Esophagus squamous epithelium (tissue), 5 donors: Measurements from ENCODE around the gene LRRC34. TPM values are rescaled to one million over a fixed set of nuclear protein-coding genes. Genes with fewer than 3 reads are reported as not detected.

Experiments
- DNase-seq: peaks from one replicate; lab custom pipeline; 2025; lab: John Stamatoyannopoulos, UW
- H3K27ac ChIP-seq, 4 donors: fragments of 200-600 bp; sonication (generic); one replicate each; pipeline ENCODE4 v1.5.1; 2016 to 2019; ENCODE audit warnings: mild to moderate bottlenecking in 1 of 4
- H3K27me3 ChIP-seq, 4 donors: fragments of 200-600 bp; sonication (generic); 1 replicate in 3 of 4; 2 replicates in 1 of 4; pipeline versions ENCODE4 v1.5.1 to v1.6.0; 2017 to 2021; ENCODE audit warnings: antibody characterized with exemption in 1 of 4
- H3K36me3 ChIP-seq, 3 donors: fragments of 200-600 bp; sonication (generic); one replicate each; pipeline ENCODE4 v1.5.1; 2016 to 2019
- H3K4me1 ChIP-seq, 3 donors: fragments of 200-600 bp; sonication (generic); one replicate each; pipeline ENCODE4 v1.5.1; 2017 to 2019
- H3K4me3 ChIP-seq, 4 donors: fragments of 200-600 bp; sonication (generic); 1 replicate in 3 of 4; 2 replicates in 1 of 4; pipeline ENCODE4 v1.5.1; 2016 to 2019; ENCODE audit warnings: mild to moderate bottlenecking in 2 of 4, moderate library complexity in 1 of 4
- H3K9me3 ChIP-seq, 3 donors: fragments of 200-600 bp; sonication (generic); one replicate each; pipeline ENCODE4 v1.5.1; 2016 to 2019
- CTCF ChIP-seq, 6 experiments: fragments of 450-650 bp in 4 of 6; fragments of 200-600 bp in 2 of 6; sonication (generic) in 2 of 6; IDR thresholded peaks; one replicate each; pipeline ENCODE4 v1.5.1; 2016 to 2019; ENCODE audit warnings: antibody characterized with exemption in 6 of 6, mild to moderate bottlenecking in 4 of 6, moderate library complexity in 4 of 6
- POLR2A ChIP-seq, 4 donors: fragments of 450-650 bp; IDR thresholded peaks; one replicate each; pipeline ENCODE4 v1.6.1; 2017; ENCODE audit warnings: antibody characterized with exemption in 4 of 4, mild to moderate bottlenecking in 4 of 4, moderate library complexity in 3 of 4
- WGBS, 2 donors: methylation state at CpG; one replicate each; pipeline ENCODE4 v1.1.5; 2018; 5-methylcytosine and 5-hydroxymethylcytosine counted together
- intact Hi-C: fragments of 100-400 bp; cut with DNase I; formaldehyde crosslinking; loops from one replicate; pipeline ENCODE4 v1.15.0; 2022
- total RNA-seq, 4 donors: library from RNA; depleted of rRNA; stranded (reverse); fragments of >200 nt; gene quantifications; one replicate each; pipeline ENCODE4 v1.1.0, GENCODE V29; 2016
- donor health status: DM: yes; HTN: yes; CAD: no.

The LRRC34 gene
- total RNA-seq, 4 donors from 2014 or later, result 0.35 to 1.3 TPM; not detected in 2

DNA sequence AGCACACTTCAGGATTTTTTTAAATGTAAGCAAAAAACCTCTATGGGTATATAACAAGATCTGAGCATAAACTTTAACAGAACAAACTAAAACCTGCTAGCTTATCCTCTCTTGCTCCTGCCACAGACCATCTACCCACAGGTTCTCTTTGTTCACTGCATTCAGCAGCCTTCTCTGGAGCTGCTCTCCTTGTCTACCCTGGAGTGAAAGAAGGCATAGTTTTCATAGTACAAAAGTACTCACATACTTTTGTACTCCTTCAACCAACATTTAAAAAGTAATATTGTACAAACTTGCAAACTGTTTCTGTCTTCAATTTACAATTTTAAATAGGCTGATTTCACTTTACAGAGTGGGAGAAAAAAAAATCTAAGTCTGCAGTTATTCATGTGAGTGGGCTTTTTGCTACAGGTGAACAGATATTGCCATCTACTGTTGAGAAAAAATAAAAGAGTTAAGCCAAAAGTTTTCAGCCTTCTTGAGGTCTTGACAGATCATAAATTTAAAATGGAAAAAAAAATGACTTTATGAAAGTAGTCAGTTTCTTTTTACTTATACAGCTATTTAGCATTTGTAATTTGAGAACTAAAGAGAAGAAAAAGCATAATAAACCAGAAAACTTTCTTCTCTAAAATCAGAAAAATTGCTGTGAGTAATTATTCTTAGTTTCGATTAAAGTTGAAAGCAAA is 68.2 kb downstream of the LRRC34 start:
- intact Hi-C loops, result no loop called here
- Histone ChIP-seq H3K4me1 (peaks cover 0 to 14% (median 0%) of the 10 kb centered on the region in 3 donors), H3K27ac (no peak overlapping the region), H3K27me3 (peaks cover 0 to 13% (median 0%) of the 10 kb centered on the region in 4 donors), H3K36me3 (no peaks in the 10 kb centered on the region), H3K9me3 (no peaks in the 10 kb centered on the region), H3K4me3 (no peak overlapping the region)
- 28 to 85% methylated on average over 1 of the region's 1 CpG for WGBS, 2 donors
- peak in 4 of 6 experiments; percentile 13 to 45 (median 20) for TF ChIP-seq CTCF (IDR thresholded peaks at IDR 0.05)
- TF ChIP-seq POLR2A (IDR thresholded peaks at IDR 0.05), result no peak
- no peak for DNase-seq

Other genes starting within 250 kb of the LRRC34 start
- gene MECOM, start 149.2 kb downstream of the LRRC34 start, total RNA-seq, result 10 to 100 TPM; 21.0 to 42.0 (median 26.6) TPM
- 100 to 1,000 TPM; 120 to 221 (median 166) TPM for gene TERC, start 47.8 kb downstream of the LRRC34 start, total RNA-seq
- gene ACTRT3, start 43.3 kb downstream of the LRRC34 start, total RNA-seq, result 1 to 10 TPM in 3 of 4 donors, under 1 TPM in 1; 0.45 to 3.1 (median 2.0) TPM
- 10 to 100 TPM in 3 of 4 donors, 1 to 10 TPM in 1; 6.5 to 19.1 (median 12.4) TPM for gene MYNN, start 39.5 kb downstream of the LRRC34 start, total RNA-seq
- not detected for gene LRRIQ4, start within 50 bp of the LRRC34 start, total RNA-seq
- not detected for gene LRRC31, start 57.0 kb upstream of the LRRC34 start, total RNA-seq
- not detected for gene SAMD7, start 98.7 kb upstream of the LRRC34 start, total RNA-seq
- 10 to 100 TPM; 15.0 to 49.8 (median 23.6) TPM for gene SEC62, start 153.9 kb upstream of the LRRC34 start, total RNA-seq
- 1 to 10 TPM in 3 of 4 donors, under 1 TPM in 1; 0.88 to 4.5 (median 2.9) TPM for gene GPR160, start 225.1 kb upstream of the LRRC34 start, total RNA-seq